NB4 (cell line): ENCODE results near the gene RBM6.

Experiments
- POLR2A ChIP-seq: IDR thresholded peaks from 2 replicates; pipeline ENCODE4 v1.6.1; 2011; ENCODE audit warnings: mild to moderate bottlenecking; ENCODE audit not compliant: insufficient read length; ENCODE audit errors: extremely low read depth
- TF ChIP-seq, protein P1 (sequence below): IDR thresholded peaks from one replicate; pipeline ENCODE4 v1.5.1; 2012; ENCODE audit warnings: low read depth, low read length

- TF ChIP-seq, protein P1, sequence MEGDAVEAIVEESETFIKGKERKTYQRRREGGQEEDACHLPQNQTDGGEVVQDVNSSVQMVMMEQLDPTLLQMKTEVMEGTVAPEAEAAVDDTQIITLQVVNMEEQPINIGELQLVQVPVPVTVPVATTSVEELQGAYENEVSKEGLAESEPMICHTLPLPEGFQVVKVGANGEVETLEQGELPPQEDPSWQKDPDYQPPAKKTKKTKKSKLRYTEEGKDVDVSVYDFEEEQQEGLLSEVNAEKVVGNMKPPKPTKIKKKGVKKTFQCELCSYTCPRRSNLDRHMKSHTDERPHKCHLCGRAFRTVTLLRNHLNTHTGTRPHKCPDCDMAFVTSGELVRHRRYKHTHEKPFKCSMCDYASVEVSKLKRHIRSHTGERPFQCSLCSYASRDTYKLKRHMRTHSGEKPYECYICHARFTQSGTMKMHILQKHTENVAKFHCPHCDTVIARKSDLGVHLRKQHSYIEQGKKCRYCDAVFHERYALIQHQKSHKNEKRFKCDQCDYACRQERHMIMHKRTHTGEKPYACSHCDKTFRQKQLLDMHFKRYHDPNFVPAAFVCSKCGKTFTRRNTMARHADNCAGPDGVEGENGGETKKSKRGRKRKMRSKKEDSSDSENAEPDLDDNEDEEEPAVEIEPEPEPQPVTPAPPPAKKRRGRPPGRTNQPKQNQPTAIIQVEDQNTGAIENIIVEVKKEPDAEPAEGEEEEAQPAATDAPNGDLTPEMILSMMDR: no peak
- no peak for TF ChIP-seq POLR2A
Measured at GRCh38 chr3:49940667-49941249, 808 bp downstream of the RBM6 start.
